Thoracic aorta (tissue), 2 donors: ENCODE measurements around the gene ZCCHC9. TPM values are rescaled to one million over a fixed set of nuclear protein-coding genes. Genes with fewer than 3 reads are reported as not detected.
"Not testable (repeated sequence)": the region's sequence is repeated elsewhere in the genome, so short reads cannot be mapped to it uniquely, and the experiment has no call there.

Experiments
- ATAC-seq: fragments of 150-250 bp; one replicate; pipeline ENCODE4 v1.8.0; 2017; ENCODE audit warnings: low read depth; ENCODE audit not compliant: insufficient number of reproducible peaks, low FRiP score
- DNase-seq: peaks from one replicate; pipeline ENCODE4 v3.0.0-alpha.2; 2020; ENCODE audit warnings: low spot score
- H3K27ac ChIP-seq, 2 donors: fragments of 200-600 bp; sonication (generic); 1 replicate in 1 of 2; 2 replicates in 1 of 2; pipeline ENCODE4 v1.5.1; 2016; ENCODE audit warnings: mild to moderate bottlenecking in 2 of 2, moderate library complexity in 2 of 2
- H3K27me3 ChIP-seq: fragments of 200-600 bp; sonication (generic); replicated peaks from 2 replicates; pipeline ENCODE4 v1.6.0; 2016; ENCODE audit warnings: mild to moderate bottlenecking; ENCODE audit not compliant: insufficient read depth
- H3K36me3 ChIP-seq: fragments of 200-600 bp; sonication (generic); one replicate; pipeline ENCODE4 v1.5.1; 2016
- H3K4me1 ChIP-seq, 2 donors: fragments of 200-600 bp; sonication (generic); 1 replicate in 1 of 2; 2 replicates in 1 of 2; pipeline versions ENCODE4 v1.5.1 to v1.6.0; 2016; ENCODE audit warnings: low read depth in 2 of 2, mild to moderate bottlenecking in 1 of 2; ENCODE audit not compliant: control insufficient read depth in 1 of 2
- H3K4me3 ChIP-seq: fragments of 200-600 bp; sonication (generic); 2 replicates; pipeline ENCODE4 v1.5.1; 2016; ENCODE audit warnings: mild to moderate bottlenecking
- H3K9me3 ChIP-seq: fragments of 200-600 bp; sonication (generic); 2 replicates; pipeline ENCODE4 v1.5.1; 2016
- CTCF ChIP-seq: fragments of 200-600 bp; sonication (generic); IDR thresholded peaks from one replicate; pipeline ENCODE4 v1.5.1; 2019; ENCODE audit warnings: antibody characterized with exemption
- total RNA-seq, 2 donors: library from RNA; depleted of rRNA; stranded (reverse); fragments of >200 nt; gene quantifications; one replicate each; pipeline versions ENCODE4 v1.1.0 to v1.2.3, GENCODE V29; 2016

The ZCCHC9 gene
- total RNA-seq, 2 donors from 2014 or later: 4.9 to 22.1 TPM

GRCh38 chr5:81283976-81284375 lies 17.4 kb upstream of the ZCCHC9 start:
- Histone ChIP-seq H3K9me3 (no peaks in the 10 kb centered on the region), H3K4me1 (no peaks in the 10 kb centered on the region), H3K4me3 (no peak overlapping the region), H3K27ac (no peak overlapping the region), H3K27me3 (no peaks in the 10 kb centered on the region), H3K36me3 (no peaks in the 10 kb centered on the region)
- TF ChIP-seq CTCF: no peak
- no peak for DNase-seq
- no peak for ATAC-seq

- Histone ChIP-seq H3K27me3 (no peaks in the 10 kb centered on the region), H3K9me3 (no peaks in the 10 kb centered on the region), H3K36me3 (no peaks in the 10 kb centered on the region), H3K4me1 (peaks cover 0 to 4% of the 10 kb centered on the region in 2 donors), H3K4me3 (no peak overlapping the region), H3K27ac (no peak overlapping the region)
- ATAC-seq (no peak), DNase-seq (no peak)
- no peak for TF ChIP-seq CTCF
These were observed 15.2 kb upstream of the ZCCHC9 start for GRCh38 chr5:81286059-81286617.

GRCh38 chr5:81288021-81288433 lies 13.4 kb upstream of the ZCCHC9 start:
- Histone ChIP-seq H3K4me3 (no peak overlapping the region), H3K27me3 (no peaks in the 10 kb centered on the region), H3K27ac (no peak overlapping the region), H3K4me1 (peaks cover 0 to 4% of the 10 kb centered on the region in 2 donors), H3K36me3 (no peaks in the 10 kb centered on the region), H3K9me3 (no peaks in the 10 kb centered on the region)
- DNase-seq: no peak
- ATAC-seq: no peak
- no peak for TF ChIP-seq CTCF

- no peak for ATAC-seq
- TF ChIP-seq CTCF: no peak
These were observed 11.2 kb upstream of the ZCCHC9 start for GRCh38 chr5:81290146-81290545.

GRCh38 chr5:81292130-81292529 lies 9.3 kb upstream of the ZCCHC9 start:
- no peak overlapping the region for H3K27ac ChIP-seq
- ATAC-seq: no peak
- H3K4me1 ChIP-seq: peaks cover 0 to 4% of the 10 kb centered on the region in 2 donors
- H3K36me3 ChIP-seq: no peaks in the 10 kb centered on the region
- no peaks in the 10 kb centered on the region for H3K27me3 ChIP-seq
- no peak for DNase-seq
- no peak overlapping the region for H3K4me3 ChIP-seq
- TF ChIP-seq CTCF: no peak
- no peaks in the 10 kb centered on the region for H3K9me3 ChIP-seq

More at GRCh38 chr5:81290146-81290545, 11.2 kb upstream of the ZCCHC9 start:
- H3K36me3 ChIP-seq: no peaks in the 10 kb centered on the region
- no peak overlapping the region for H3K4me3 ChIP-seq
- no peak for DNase-seq
- H3K9me3 ChIP-seq: no peaks in the 10 kb centered on the region
- H3K27ac ChIP-seq: no peak overlapping the region
- H3K27me3 ChIP-seq: no peaks in the 10 kb centered on the region
- H3K4me1 ChIP-seq: peaks cover 0 to 4% of the 10 kb centered on the region in 2 donors

- ATAC-seq, H3K36me3 ChIP-seq, H3K9me3 ChIP-seq, DNase-seq, H3K4me1 ChIP-seq, H3K4me3 ChIP-seq, H3K27ac ChIP-seq, H3K27me3 ChIP-seq: not testable (repeated sequence)
These were observed 7.4 kb upstream of the ZCCHC9 start for GRCh38 chr5:81294021-81294420.
